Mesendoderm (in vitro differentiated cells): ENCODE results near the gene GMDS.

Experiments used
- DNase-seq: peaks from one replicate; pipeline ENCODE4 v3.0.0; 2013
- H2AK5ac ChIP-seq: 2 replicates; pipeline ENCODE4 v1.6.1; 2013; ENCODE audit warnings: low read length, inconsistent platforms
- H2BK120ac ChIP-seq: 2 replicates; pipeline ENCODE4 v1.6.1; 2013; ENCODE audit warnings: low read depth, mild to moderate bottlenecking, low read length, moderate library complexity, mixed read lengths
- H2BK15ac ChIP-seq: replicated peaks from 2 replicates; pipeline ENCODE4 v1.6.1; 2013; ENCODE audit warnings: low read depth, mild to moderate bottlenecking, moderate library complexity
- H2BK5ac ChIP-seq: 2 replicates; pipeline ENCODE4 v1.6.1; 2013; ENCODE audit warnings: low read length, inconsistent platforms
- H3K18ac ChIP-seq: 2 replicates; pipeline ENCODE4 v1.6.1; 2013; ENCODE audit warnings: mild to moderate bottlenecking, low read length, mixed read lengths
- H3K23ac ChIP-seq: one replicate; pipeline ENCODE4 v1.6.1; 2013; ENCODE audit warnings: low read length
- H3K27ac ChIP-seq: 2 replicates; pipeline ENCODE4 v1.5.1; 2013; ENCODE audit warnings: low read depth, mild to moderate bottlenecking, inconsistent platforms, low read length, moderate library complexity
- H3K27me3 ChIP-seq: 2 replicates; pipeline ENCODE4 v1.6.1; 2013; ENCODE audit warnings: low read length, control low read depth, mild to moderate bottlenecking, inconsistent platforms; ENCODE audit not compliant: insufficient read depth, poor library complexity
- H3K36me3 ChIP-seq: 2 replicates; pipeline ENCODE4 v1.6.1; 2013; ENCODE audit warnings: low read length, inconsistent platforms; ENCODE audit not compliant: control insufficient read depth, insufficient read depth
- H3K4ac ChIP-seq: one replicate; pipeline ENCODE4 v1.6.1; 2013; ENCODE audit warnings: low read depth, mild to moderate bottlenecking, low read length, moderate library complexity
- H3K4me1 ChIP-seq: 2 replicates; pipeline ENCODE4 v1.6.1; 2013; ENCODE audit warnings: low read depth, low read length, inconsistent platforms; ENCODE audit not compliant: control insufficient read depth
- H3K4me2 ChIP-seq: 2 replicates; pipeline ENCODE4 v1.6.1; 2013; ENCODE audit warnings: low read length
- H3K4me3 ChIP-seq: 2 replicates; pipeline ENCODE4 v1.5.1; 2013; ENCODE audit warnings: mild to moderate bottlenecking, low read length
- H3K56ac ChIP-seq: one replicate; pipeline ENCODE4 v1.6.1; 2013; ENCODE audit warnings: low read length
- H3K79me1 ChIP-seq: 2 replicates; pipeline ENCODE4 v1.6.1; 2013; ENCODE audit warnings: low read length, inconsistent platforms
- H3K79me2 ChIP-seq: 2 replicates; pipeline ENCODE4 v1.6.1; 2013; ENCODE audit warnings: mild to moderate bottlenecking, low read length; ENCODE audit not compliant: control insufficient read depth, insufficient read depth
- H3K9ac ChIP-seq: 2 replicates; pipeline ENCODE4 v1.6.1; 2013; ENCODE audit warnings: low read length, inconsistent platforms
- H4K5ac ChIP-seq: one replicate; pipeline ENCODE4 v1.6.1; 2013; ENCODE audit warnings: low read length
- H4K8ac ChIP-seq: one replicate; pipeline ENCODE4 v1.6.1; 2013; ENCODE audit warnings: low read depth, mild to moderate bottlenecking, control low read depth, low read length, moderate library complexity
- WGBS: extraction: QIAGEN DNeasy Blood & Tissue Kit; methylation state at CpG from one replicate; pipeline ENCODE4 v1.1.7; 2013; ENCODE audit warnings: low lambda C conversion rate, missing lambda C conversion rate; ENCODE audit not compliant: insufficient coverage; ENCODE audit errors: extremely low coverage; 5-methylcytosine and 5-hydroxymethylcytosine counted together

GMDS gene

DNA sequence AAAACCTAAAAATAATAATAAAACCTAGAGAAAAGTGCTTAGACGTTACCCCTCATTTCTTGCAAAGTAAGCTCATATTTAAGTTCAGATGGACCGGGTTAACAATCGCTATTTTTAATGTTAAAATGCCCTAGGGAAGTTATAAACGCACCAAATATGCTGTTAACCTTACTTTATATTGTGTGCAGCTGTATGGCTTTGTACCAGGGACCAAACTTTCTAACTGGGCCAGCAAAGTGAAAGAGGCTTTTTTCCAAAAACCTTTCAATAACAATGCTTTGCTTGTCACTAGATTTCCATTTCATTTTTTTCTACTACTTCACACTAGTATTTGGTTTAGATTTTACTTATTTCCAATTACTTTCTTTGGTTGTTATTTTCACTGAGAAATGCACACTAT, 387.2 kb downstream of the GMDS start:
- Histone ChIP-seq H3K9ac (no peak overlapping the region), H3K79me2 (no peaks in the 10 kb centered on the region), H2BK120ac (no peak overlapping the region), H3K27me3 (no peaks in the 10 kb centered on the region), H4K8ac (no peak overlapping the region), H3K18ac (no peak overlapping the region), H3K79me1 (no peaks in the 10 kb centered on the region), H3K4me3 (no peak overlapping the region), H2BK5ac (no peak overlapping the region), H2AK5ac (no peak overlapping the region), H4K5ac (no peak overlapping the region), H3K4ac (no peak overlapping the region), H3K36me3 (no peaks in the 10 kb centered on the region), H3K4me1 (no peaks in the 10 kb centered on the region), H3K27ac (no peak overlapping the region), H3K56ac (no peak overlapping the region), H3K4me2 (no peak overlapping the region), H2BK15ac (no peak overlapping the region), H3K23ac (no peak overlapping the region)
- WGBS = no CpG with 5 or more reads among the region's 4 CpGs
- DNase-seq = no peak

DNA sequence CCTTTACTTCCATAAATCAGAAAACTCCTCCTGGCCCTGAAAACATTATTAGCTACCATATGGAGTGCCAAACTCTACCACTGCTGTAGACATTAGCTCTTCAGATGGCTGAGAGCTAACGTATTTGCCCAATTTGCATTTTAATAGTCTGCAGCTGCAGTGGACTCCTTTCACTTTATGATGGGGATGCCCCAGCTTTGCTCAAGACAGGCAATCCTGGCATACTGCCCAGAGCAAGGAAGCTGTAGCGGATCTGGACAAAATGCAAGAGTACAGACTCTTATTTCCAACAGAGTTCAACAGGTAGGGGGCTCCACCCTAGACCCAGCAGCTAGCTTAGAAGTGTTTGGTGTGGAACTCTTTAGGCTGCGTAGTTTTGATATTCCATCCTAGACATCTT, 389.0 kb downstream of the GMDS start:
- no peak overlapping the region for H3K23ac ChIP-seq
- H3K27me3 ChIP-seq = no peaks in the 10 kb centered on the region
- no peak overlapping the region for H2BK120ac ChIP-seq
- H3K79me2 ChIP-seq = no peaks in the 10 kb centered on the region
- H3K56ac ChIP-seq = no peak overlapping the region
- no CpG with 5 or more reads among the region's 3 CpGs for WGBS
- no peak overlapping the region for H4K5ac ChIP-seq
- no peak overlapping the region for H2BK15ac ChIP-seq
- no peak overlapping the region for H2AK5ac ChIP-seq
- no peak overlapping the region for H4K8ac ChIP-seq
- no peak overlapping the region for H3K18ac ChIP-seq
- no peak overlapping the region for H2BK5ac ChIP-seq
- no peak overlapping the region for H3K4ac ChIP-seq
- no peaks in the 10 kb centered on the region for H3K79me1 ChIP-seq
- H3K36me3 ChIP-seq = no peaks in the 10 kb centered on the region
- H3K9ac ChIP-seq = no peak overlapping the region
- H3K4me3 ChIP-seq = no peak overlapping the region
- H3K4me1 ChIP-seq = no peaks in the 10 kb centered on the region
- H3K4me2 ChIP-seq = no peak overlapping the region
- DNase-seq = no peak
- H3K27ac ChIP-seq = no peak overlapping the region

DNA sequence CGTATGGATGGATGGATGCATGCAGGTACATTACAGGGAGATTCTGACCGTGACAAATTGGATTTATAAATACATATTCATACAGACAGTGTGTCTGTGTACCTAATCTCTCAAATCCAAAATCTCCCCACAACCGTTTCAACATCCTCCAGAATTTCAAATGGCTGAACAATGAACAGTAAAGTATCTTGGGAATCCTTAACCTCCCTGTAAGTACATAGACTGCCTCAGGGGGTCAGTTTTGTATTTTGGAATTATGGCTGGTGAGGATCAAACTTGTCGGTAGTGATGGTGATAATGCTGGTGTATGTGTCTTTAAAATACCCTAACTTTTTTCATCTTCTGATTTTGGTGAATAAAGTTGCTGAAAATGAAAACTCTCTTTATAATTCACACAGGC, 389.5 kb downstream of the GMDS start:
- no peak overlapping the region for H4K5ac ChIP-seq
- H3K18ac ChIP-seq = no peak overlapping the region
- no peak overlapping the region for H2BK5ac ChIP-seq
- H3K36me3 ChIP-seq = no peaks in the 10 kb centered on the region
- H3K4me3 ChIP-seq = no peak overlapping the region
- WGBS = no CpG with 5 or more reads among the region's 4 CpGs
- H2BK15ac ChIP-seq = no peak overlapping the region
- no peak overlapping the region for H3K4me2 ChIP-seq
- H3K56ac ChIP-seq = no peak overlapping the region
- H3K79me2 ChIP-seq = no peaks in the 10 kb centered on the region
- no peak overlapping the region for H3K9ac ChIP-seq
- no peak overlapping the region for H3K27ac ChIP-seq
- no peak for DNase-seq
- H3K23ac ChIP-seq = no peak overlapping the region
- no peak overlapping the region for H2BK120ac ChIP-seq
- no peak overlapping the region for H2AK5ac ChIP-seq
- no peaks in the 10 kb centered on the region for H3K79me1 ChIP-seq
- no peak overlapping the region for H4K8ac ChIP-seq
- no peaks in the 10 kb centered on the region for H3K4me1 ChIP-seq
- no peaks in the 10 kb centered on the region for H3K27me3 ChIP-seq
- no peak overlapping the region for H3K4ac ChIP-seq

DNA sequence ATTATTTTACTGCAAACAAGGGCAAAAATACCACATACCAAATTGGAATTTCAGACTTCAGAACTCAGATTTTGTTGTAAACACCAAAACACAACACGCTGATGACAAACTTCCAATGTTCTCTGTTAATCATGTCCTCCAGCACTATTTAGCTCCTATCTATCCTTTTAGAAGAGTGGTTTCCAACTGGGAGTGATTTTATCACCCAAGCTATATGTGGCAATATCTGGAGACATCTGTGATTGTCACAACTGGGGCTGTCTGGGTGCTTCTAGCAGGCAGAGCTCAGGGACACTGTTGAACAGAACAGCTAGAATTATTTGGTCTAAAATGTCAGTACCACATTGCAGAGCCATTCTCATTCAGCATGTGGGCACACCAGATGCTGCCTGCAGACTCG, 391.1 kb downstream of the GMDS start:
- no peak overlapping the region for H2BK120ac ChIP-seq
- no peak overlapping the region for H3K4ac ChIP-seq
- H3K27me3 ChIP-seq = no peaks in the 10 kb centered on the region
- no peaks in the 10 kb centered on the region for H3K4me1 ChIP-seq
- no CpG with 5 or more reads among the region's 2 CpGs for WGBS
- no peaks in the 10 kb centered on the region for H3K36me3 ChIP-seq
- H3K79me1 ChIP-seq = no peaks in the 10 kb centered on the region
- no peak overlapping the region for H3K18ac ChIP-seq
- H3K56ac ChIP-seq = no peak overlapping the region
- DNase-seq = no peak
- H3K9ac ChIP-seq = no peak overlapping the region
- no peak overlapping the region for H3K23ac ChIP-seq
- no peak overlapping the region for H2BK15ac ChIP-seq
- H4K5ac ChIP-seq = no peak overlapping the region
- no peak overlapping the region for H3K27ac ChIP-seq
- H2BK5ac ChIP-seq = no peak overlapping the region
- H2AK5ac ChIP-seq = no peak overlapping the region
- no peak overlapping the region for H3K4me2 ChIP-seq
- no peak overlapping the region for H4K8ac ChIP-seq
- H3K79me2 ChIP-seq = no peaks in the 10 kb centered on the region
- no peak overlapping the region for H3K4me3 ChIP-seq

DNA sequence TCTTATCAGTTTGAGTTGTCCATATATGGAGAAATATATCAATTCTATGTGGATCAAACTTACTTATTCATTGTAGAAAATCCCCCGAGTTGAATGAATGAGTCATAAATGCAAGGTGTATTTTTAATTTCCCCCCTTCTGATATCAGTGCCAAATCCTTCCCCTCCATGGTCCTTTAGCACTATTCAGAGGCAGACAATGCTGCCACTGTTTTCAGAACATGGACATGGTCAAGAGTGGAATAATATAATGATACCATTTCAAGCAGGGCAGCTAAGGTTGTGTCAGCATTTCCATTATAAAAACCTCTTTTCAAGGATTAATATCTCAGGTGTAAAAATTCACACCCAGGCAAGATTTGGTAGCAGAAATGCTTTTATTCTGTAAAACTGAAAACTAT, 391.6 kb downstream of the GMDS start:
- Histone ChIP-seq H3K23ac (no peak overlapping the region), H2AK5ac (no peak overlapping the region), H4K5ac (no peak overlapping the region), H3K79me1 (no peaks in the 10 kb centered on the region), H3K4me1 (no peaks in the 10 kb centered on the region), H3K56ac (no peak overlapping the region), H3K79me2 (no peaks in the 10 kb centered on the region), H3K18ac (no peak overlapping the region), H4K8ac (no peak overlapping the region), H2BK5ac (no peak overlapping the region), H3K4me2 (no peak overlapping the region), H3K9ac (no peak overlapping the region), H3K4me3 (no peak overlapping the region), H2BK15ac (no peak overlapping the region), H3K36me3 (no peaks in the 10 kb centered on the region), H3K27me3 (no peaks in the 10 kb centered on the region), H3K4ac (no peak overlapping the region), H3K27ac (no peak overlapping the region), H2BK120ac (no peak overlapping the region)
- no CpG with 5 or more reads among the region's 1 CpG for WGBS
- no peak for DNase-seq

DNA sequence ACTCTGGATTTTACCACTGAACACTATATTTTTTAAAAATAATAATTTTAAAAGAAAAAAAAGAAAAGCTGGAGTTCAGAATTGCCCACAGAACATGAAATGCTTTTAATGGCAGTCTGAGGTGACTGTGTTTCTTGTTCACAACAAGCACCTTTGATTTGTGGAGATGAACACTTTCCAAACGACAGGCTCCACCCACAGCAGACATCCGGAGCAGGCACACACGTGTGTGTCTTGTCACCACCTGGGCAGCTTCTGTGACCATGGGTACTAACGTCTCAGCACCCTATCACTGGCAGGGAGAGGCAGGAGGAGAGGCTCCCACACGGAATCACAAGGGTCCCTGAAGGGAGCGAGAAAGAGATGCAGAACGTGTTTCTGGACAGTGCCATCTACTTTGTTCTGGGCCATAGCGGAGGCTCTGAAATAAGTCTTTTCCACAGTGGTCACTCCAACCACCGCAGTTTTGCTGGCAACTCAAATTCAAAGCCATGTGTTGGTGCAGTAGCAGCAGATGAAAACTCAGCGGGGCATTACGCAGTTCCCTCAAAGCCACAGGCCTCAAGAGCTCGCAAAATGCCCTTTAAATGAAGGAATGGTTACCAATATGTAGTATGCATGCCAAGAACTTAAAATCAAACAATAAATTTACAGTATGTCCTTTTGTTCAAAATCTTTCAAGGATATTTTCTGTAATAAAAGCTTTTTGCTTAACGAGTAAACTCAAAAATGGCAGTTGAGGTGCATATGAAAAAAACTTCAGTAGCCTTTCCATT, 393.5 kb downstream of the GMDS start:
- Histone ChIP-seq H3K79me2 (no peaks in the 10 kb centered on the region), H3K27ac (no peak overlapping the region), H3K27me3 (no peaks in the 10 kb centered on the region), H2BK5ac (no peak overlapping the region), H2BK15ac (no peak overlapping the region), H2AK5ac (no peak overlapping the region), H3K4me2 (no peak overlapping the region), H3K4me3 (no peak overlapping the region), H4K5ac (no peak overlapping the region), H3K79me1 (no peaks in the 10 kb centered on the region), H3K36me3 (no peaks in the 10 kb centered on the region), H4K8ac (no peak overlapping the region), H3K9ac (no peak overlapping the region), H3K4ac (no peak overlapping the region), H3K23ac (no peak overlapping the region), H3K4me1 (no peaks in the 10 kb centered on the region), H3K56ac (no peak overlapping the region), H2BK120ac (no peak overlapping the region), H3K18ac (no peak overlapping the region)
- no CpG with 5 or more reads among the region's 13 CpGs for WGBS
- DNase-seq = no peak
